H1 (cell line): ENCODE results near the gene SCAF1. TPM values are rescaled to one million over a fixed set of nuclear protein-coding genes. Genes with fewer than 3 reads are reported as not detected.

Experiments
- GTF2F1 ChIP-seq: IDR thresholded peaks from 2 replicates; pipeline ENCODE4 v1.6.1; 2012; ENCODE audit warnings: low read depth, low read length, improper control_type of control experiment, borderline replicate concordance
- POLR2AphosphoS5 ChIP-seq: IDR thresholded peaks from 2 replicates; pipeline ENCODE4 v1.6.1; 2011; ENCODE audit warnings: low read depth, low read length
- polyA plus RNA-seq, 7 experiments: library from polyadenylated mRNA; depleted of rRNA in 3 of 7; stranded (reverse) in 5 of 7; unstranded in 2 of 7; fragments of >200 nt in 5 of 7; fragments of 200-250 nt in 2 of 7; gene quantifications; 1 replicate in 5 of 7; 2 replicates in 1 of 7; 4 replicates in 1 of 7; pipeline versions ENCODE4 v1.2.1 to v1.2.3, GENCODE V29; 2011 to 2013; ENCODE audit warnings: missing spikeins in 2 of 7, mixed read lengths in 2 of 7
- total RNA-seq: library from RNA; stranded (reverse); fragmentation: NEBNext Ultra II Directional; extraction: Animal tissue kit (Norgen Biotek cat#: 25700); gene quantifications from 2 replicates; pipeline ENCODE4 v1.2.1, GENCODE V29; 2021
- TF ChIP-seq, protein P1 (sequence below): IDR thresholded peaks from 2 replicates; pipeline ENCODE4 v1.6.1; 2012; ENCODE audit warnings: inconsistent platforms

Gene SCAF1
- total and polyA plus RNA-seq, 2 of the 8 experiments (the other 6 are each of a cell fraction or from before 2014, with no cell fraction given), result 9.7 to 81.7 TPM

- TF ChIP-seq, protein P1, sequence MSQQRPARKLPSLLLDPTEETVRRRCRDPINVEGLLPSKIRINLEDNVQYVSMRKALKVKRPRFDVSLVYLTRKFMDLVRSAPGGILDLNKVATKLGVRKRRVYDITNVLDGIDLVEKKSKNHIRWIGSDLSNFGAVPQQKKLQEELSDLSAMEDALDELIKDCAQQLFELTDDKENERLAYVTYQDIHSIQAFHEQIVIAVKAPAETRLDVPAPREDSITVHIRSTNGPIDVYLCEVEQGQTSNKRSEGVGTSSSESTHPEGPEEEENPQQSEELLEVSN, result no peak
- TF ChIP-seq POLR2AphosphoS5 (no peak), GTF2F1 (no peak)
These were observed 16.1 kb downstream of the SCAF1 start (continued) for GRCh38 chr19:49658139-49658517.
